Measurements from ENCODE around the gene OR8B8. TPM values are rescaled to one million over a fixed set of nuclear protein-coding genes. Genes with fewer than 3 reads are reported as not detected.
A peak's percentile ranks its signal among the peaks of the same experiment; 100 is the strongest.

OR8B8 gene
- total and polyA plus RNA-seq, 4 experiments from 2014 or later: not detected

- Histone ChIP-seq H3K36me3 (ENCODE audit: insufficient read depth, low read length) (no peaks in the 10 kb centered on the region), H3K27ac (ENCODE audit: low read depth, low read length) (no peak overlapping the region), H3K9me3 (ENCODE audit: control insufficient read depth in 1 of 2, low read length in 2 of 2) (no peaks in the 10 kb centered on the region), H3K4me1 (ENCODE audit: insufficient read depth, low read length) (no peaks in the 10 kb centered on the region), H3K27me3 (ENCODE audit: insufficient read depth, low read length) (no peaks in the 10 kb centered on the region), H3K4me3 (ENCODE audit: low read length in 2 of 2) (no peak overlapping the region)
- ChIA-PET CTCF (ENCODE audit: partially characterized antibody) (interaction anchor here (0.6 kb wide), 1 partner anchor 810 kb away, joined by 3 read pairs; no protein-coding TSS in a partner anchor), POLR2A (ENCODE audit: partially characterized antibody) (no interaction called here)
- peaks cover 6% of the 10 kb centered on the region in 2 donors for H3K27me3 Mint-ChIP-seq
- intact Hi-C loops (cut with micrococcal nuclease): no loop called here
- H3K9me3 Mint-ChIP-seq: peaks cover 0 to 13% (median 1%) of the 10 kb centered on the region in 8 donors
- H3K36me3 Mint-ChIP-seq: no peaks in the 10 kb centered on the region
- no peak overlapping the region for H3K4me3 Mint-ChIP-seq
- H3K4me1 Mint-ChIP-seq: no peaks in the 10 kb centered on the region
- no peak for DNase-seq
- H3K27ac Mint-ChIP-seq: no peak overlapping the region
Observed at GRCh38 chr11:124441519-124441918, 4.0 kb downstream of the OR8B8 start.

- POLR2A ChIA-PET (ENCODE audit: partially characterized antibody): no interaction called here
- Mint-ChIP-seq H3K27ac (no peak overlapping the region), H3K36me3 (no peaks in the 10 kb centered on the region), H3K4me1 (no peaks in the 10 kb centered on the region), H3K27me3 (peaks cover 6% of the 10 kb centered on the region in 2 donors), H3K4me3 (no peak overlapping the region), H3K9me3 (peaks cover 0 to 13% (median 1%) of the 10 kb centered on the region in 8 donors)
- Histone ChIP-seq H3K36me3 (ENCODE audit: insufficient read depth, low read length) (no peaks in the 10 kb centered on the region), H3K4me3 (ENCODE audit: low read length in 2 of 2) (no peak overlapping the region), H3K27me3 (ENCODE audit: insufficient read depth, low read length) (no peaks in the 10 kb centered on the region), H3K4me1 (ENCODE audit: insufficient read depth, low read length) (no peaks in the 10 kb centered on the region), H3K9me3 (ENCODE audit: control insufficient read depth in 1 of 2, low read length in 2 of 2) (no peaks in the 10 kb centered on the region), H3K27ac (ENCODE audit: low read depth, low read length) (no peak overlapping the region)
- CTCF ChIA-PET (ENCODE audit: partially characterized antibody): no interaction called here
- intact Hi-C loops (cut with micrococcal nuclease): no loop called here
- no peak for DNase-seq
Observed at GRCh38 chr11:124441081-124441480, 4.4 kb downstream of the OR8B8 start.

GRCh38 chr11:124440608-124441007, 4.9 kb downstream of the OR8B8 start:
- no peak overlapping the region for H3K4me3 Mint-ChIP-seq
- Histone ChIP-seq H3K9me3 (ENCODE audit: control insufficient read depth in 1 of 2, low read length in 2 of 2) (no peaks in the 10 kb centered on the region), H3K36me3 (ENCODE audit: insufficient read depth, low read length) (no peaks in the 10 kb centered on the region), H3K4me3 (ENCODE audit: low read length in 2 of 2) (no peak overlapping the region), H3K4me1 (ENCODE audit: insufficient read depth, low read length) (no peaks in the 10 kb centered on the region), H3K27me3 (ENCODE audit: insufficient read depth, low read length) (no peaks in the 10 kb centered on the region), H3K27ac (ENCODE audit: low read depth, low read length) (no peak overlapping the region)
- no peaks in the 10 kb centered on the region for H3K4me1 Mint-ChIP-seq
- DNase-seq: no peak
- H3K27me3 Mint-ChIP-seq: peaks cover 6% of the 10 kb centered on the region in 2 donors
- no peak overlapping the region for H3K27ac Mint-ChIP-seq
- ChIA-PET POLR2A (ENCODE audit: partially characterized antibody) (no interaction called here), CTCF (ENCODE audit: partially characterized antibody) (no interaction called here)
- peaks cover 0 to 13% (median 1%) of the 10 kb centered on the region in 8 donors for H3K9me3 Mint-ChIP-seq
- H3K36me3 Mint-ChIP-seq: no peaks in the 10 kb centered on the region
- intact Hi-C loops (cut with micrococcal nuclease): no loop called here

- Mint-ChIP-seq H3K27me3 (peaks cover 0 to 6% of the 10 kb centered on the region in 2 donors), H3K36me3 (no peaks in the 10 kb centered on the region), H3K4me3 (no peak overlapping the region), H3K27ac (no peak overlapping the region), H3K9me3 (peaks cover 0 to 10% (median 2%) of the 10 kb centered on the region in 8 donors), H3K4me1 (no peaks in the 10 kb centered on the region)
- Histone ChIP-seq H3K27me3 (ENCODE audit: insufficient read depth, low read length) (no peaks in the 10 kb centered on the region), H3K36me3 (ENCODE audit: insufficient read depth, low read length) (no peaks in the 10 kb centered on the region), H3K9me3 (ENCODE audit: control insufficient read depth in 1 of 2, low read length in 2 of 2) (no peaks in the 10 kb centered on the region), H3K4me1 (ENCODE audit: insufficient read depth, low read length) (no peaks in the 10 kb centered on the region), H3K27ac (ENCODE audit: low read depth, low read length) (no peak overlapping the region), H3K4me3 (ENCODE audit: low read length in 2 of 2) (no peak overlapping the region)
- no peak for DNase-seq
- POLR2A ChIA-PET (ENCODE audit: partially characterized antibody): no interaction called here
- CTCF ChIA-PET (ENCODE audit: partially characterized antibody): no interaction called here
- intact Hi-C loops (cut with micrococcal nuclease): no loop called here
Observed at GRCh38 chr11:124434699-124435098, 10.8 kb downstream of the OR8B8 start.

GRCh38 chr11:124429599-124429998, 15.9 kb downstream of the OR8B8 start:
- ChIA-PET POLR2A (ENCODE audit: partially characterized antibody) (no interaction called here), CTCF (ENCODE audit: partially characterized antibody) (no interaction called here)
- Mint-ChIP-seq H3K36me3 (no peaks in the 10 kb centered on the region), H3K27ac (no peak overlapping the region), H3K4me1 (no peaks in the 10 kb centered on the region), H3K4me3 (no peak overlapping the region), H3K27me3 (peaks cover 0 to 2% of the 10 kb centered on the region in 2 donors), H3K9me3 (peaks cover 0 to 7% (median 4%) of the 10 kb centered on the region in 8 donors)
- intact Hi-C loops (cut with micrococcal nuclease): no loop called here
- Histone ChIP-seq H3K4me1 (ENCODE audit: insufficient read depth, low read length) (no peaks in the 10 kb centered on the region), H3K27me3 (ENCODE audit: insufficient read depth, low read length) (no peaks in the 10 kb centered on the region), H3K4me3 (ENCODE audit: low read length in 2 of 2) (no peak overlapping the region), H3K36me3 (ENCODE audit: insufficient read depth, low read length) (no peaks in the 10 kb centered on the region), H3K9me3 (ENCODE audit: control insufficient read depth in 1 of 2, low read length in 2 of 2) (no peaks in the 10 kb centered on the region), H3K27ac (ENCODE audit: low read depth, low read length) (no peak overlapping the region)
- DNase-seq: no peak

- Histone ChIP-seq H3K36me3 (ENCODE audit: insufficient read depth, low read length) (no peaks in the 10 kb centered on the region), H3K4me1 (ENCODE audit: insufficient read depth, low read length) (no peaks in the 10 kb centered on the region), H3K27me3 (ENCODE audit: insufficient read depth, low read length) (no peaks in the 10 kb centered on the region), H3K4me3 (ENCODE audit: low read length in 2 of 2) (no peak within 1 kb of the TSS), H3K27ac (ENCODE audit: low read depth, low read length) (no peak within 1 kb of the TSS), H3K9me3 (ENCODE audit: control insufficient read depth in 1 of 2, low read length in 2 of 2) (no peaks in the 10 kb centered on the region)
- intact Hi-C loops (cut with micrococcal nuclease): no loop called here
- H3K4me1 Mint-ChIP-seq: no peaks in the 10 kb centered on the region
- H3K4me3 Mint-ChIP-seq: no peak within 1 kb of the TSS
- DNase-seq: no peak
- H3K27me3 Mint-ChIP-seq: peaks cover 0 to 9% of the 10 kb centered on the region in 2 donors
- POLR2A ChIA-PET (ENCODE audit: partially characterized antibody): no interaction called here
- CTCF ChIA-PET (ENCODE audit: partially characterized antibody): interaction anchor here (0.6 kb wide), 1 partner anchor 1181 kb away, joined by 3 read pairs; no protein-coding TSS in a partner anchor
- H3K36me3 Mint-ChIP-seq: no peaks in the 10 kb centered on the region
- H3K9me3 Mint-ChIP-seq: peaks cover 0 to 4% (median 3%) of the 10 kb centered on the region in 8 donors
- H3K27ac Mint-ChIP-seq: peak within 1 kb of the TSS in 1 of 7 donors; percentile 31
Observed at GRCh38 chr11:124424384-124424921, 21.0 kb downstream of the OR8B8 start, which contains the start of gene OR8B4. TSS of gene OR8B4 (minus strand) at chr11:124424871. CDS start at chr11:124424871, 0 bp downstream.

- intact Hi-C loops (cut with micrococcal nuclease): no loop called here
- H3K27me3 Mint-ChIP-seq: peaks cover 1 to 13% of the 10 kb centered on the region in 2 donors
- ChIA-PET CTCF (ENCODE audit: partially characterized antibody) (no interaction called here), POLR2A (ENCODE audit: partially characterized antibody) (no interaction called here)
- no peaks in the 10 kb centered on the region for H3K36me3 ChIP-seq (ENCODE audit: insufficient read depth, low read length)
- no peaks in the 10 kb centered on the region for H3K4me1 Mint-ChIP-seq
- H3K9me3 ChIP-seq (ENCODE audit: control insufficient read depth in 1 of 2, low read length in 2 of 2): no peaks in the 10 kb centered on the region
- H3K36me3 Mint-ChIP-seq: no peaks in the 10 kb centered on the region
- H3K27ac Mint-ChIP-seq: no peak overlapping the region
- H3K27ac ChIP-seq (ENCODE audit: low read depth, low read length): no peak overlapping the region
- H3K27me3 ChIP-seq (ENCODE audit: insufficient read depth, low read length): no peaks in the 10 kb centered on the region
- peaks cover 0 to 3% (median 0%) of the 10 kb centered on the region in 8 donors for H3K9me3 Mint-ChIP-seq
- no peak overlapping the region for H3K4me3 Mint-ChIP-seq
- DNase-seq: no peak
- H3K4me1 ChIP-seq (ENCODE audit: insufficient read depth, low read length): no peaks in the 10 kb centered on the region
- H3K4me3 ChIP-seq (ENCODE audit: low read length in 2 of 2): no peak overlapping the region
Observed at GRCh38 chr11:124421043-124421442, 24.5 kb downstream of the OR8B8 start.

Measured in CD4-positive, alpha-beta memory T cell (primary cell).